Kidney capillary endothelial cell (primary cell): ENCODE data around the gene CREB3.

ENCODE experiments used
- DNase-seq: peaks from one replicate; pipeline ENCODE4 v3.0.0-alpha.2; 2018; ENCODE audit warnings: low spot score

The CREB3 gene

DNA sequence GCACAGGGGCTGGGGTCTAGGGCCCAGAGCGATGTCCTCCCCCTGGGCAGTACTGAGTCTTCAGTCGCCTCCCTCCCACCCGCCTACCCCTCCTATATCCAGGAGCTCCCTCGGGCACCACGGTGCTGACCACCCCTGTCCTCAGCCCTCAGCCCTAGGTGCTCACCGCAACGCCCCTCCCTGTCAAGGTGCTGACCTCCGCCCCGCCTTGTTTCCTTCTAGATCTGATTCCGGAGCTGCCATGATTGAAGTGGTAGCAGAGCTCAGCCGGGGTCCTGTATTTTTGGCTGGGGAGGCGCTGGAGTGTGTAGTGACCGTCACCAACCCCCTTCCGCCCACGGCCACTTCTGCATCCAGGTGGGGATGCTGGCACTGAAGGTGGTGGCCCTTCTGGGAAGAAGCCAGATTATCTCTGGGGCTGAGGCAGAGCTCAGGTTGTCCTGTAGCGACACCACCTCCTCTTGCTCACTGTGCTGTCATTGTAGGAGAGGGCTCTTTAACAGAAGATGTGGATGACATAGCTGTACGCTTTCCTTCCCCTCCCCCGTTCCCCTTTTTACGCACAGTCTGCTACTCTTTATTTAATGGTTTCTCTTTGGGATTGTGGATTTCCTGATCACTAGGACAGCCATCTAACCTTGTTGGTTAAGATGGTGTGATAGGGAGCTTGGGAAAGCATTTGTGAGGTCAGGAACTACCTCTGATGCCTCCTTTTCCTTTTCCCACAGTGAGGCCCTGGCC, 17.2 kb downstream of the CREB3 start:
- DNase-seq, result no peak

DNA sequence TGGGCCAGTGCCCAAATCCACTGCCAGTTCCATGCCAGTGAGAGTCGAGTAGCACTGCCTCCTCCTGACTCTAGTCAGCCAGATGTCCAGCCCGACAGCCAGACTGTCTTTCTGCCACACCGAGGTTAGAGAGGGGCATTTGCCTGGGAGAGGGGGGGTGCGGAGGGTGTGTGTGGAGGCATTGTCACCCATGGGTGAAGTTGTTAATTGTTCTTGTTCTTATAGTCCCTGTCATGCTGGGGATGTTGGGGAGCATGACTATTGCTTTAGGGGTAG, 17.7 kb downstream of the CREB3 start:
- DNase-seq, result no peak

- no peak for DNase-seq
Observed at GRCh38 chr9:35753466-35753865, 21.0 kb downstream of the CREB3 start.

GRCh38 chr9:35754264-35754663, 21.8 kb downstream of the CREB3 start, which contains the start of gene MSMP:
Gene MSMP, minus strand, starts transcription at chr9:35754276. Its CDS starts 147 bp downstream, at chr9:35754129.
- no peak for DNase-seq

DNA sequence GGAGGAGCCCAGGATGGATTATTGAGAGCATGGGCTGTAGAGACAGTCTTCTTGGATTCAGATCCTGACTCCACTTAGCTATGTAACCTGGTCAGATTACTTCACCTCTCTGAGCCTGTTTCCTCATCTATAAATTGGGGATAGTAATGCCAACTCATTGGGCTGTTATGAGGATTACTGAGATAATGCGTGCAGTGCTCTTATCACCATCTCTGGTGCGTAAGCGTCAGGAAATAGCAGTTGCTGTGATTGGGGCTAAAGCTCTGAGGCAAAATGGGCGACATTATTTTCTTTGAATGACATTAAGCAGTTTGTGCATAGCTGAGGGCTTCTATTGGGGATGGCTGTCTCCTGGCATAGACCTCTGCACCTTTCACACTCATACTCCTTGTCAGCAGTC, 22.6 kb downstream of the CREB3 start:
- DNase-seq, result no peak

DNA sequence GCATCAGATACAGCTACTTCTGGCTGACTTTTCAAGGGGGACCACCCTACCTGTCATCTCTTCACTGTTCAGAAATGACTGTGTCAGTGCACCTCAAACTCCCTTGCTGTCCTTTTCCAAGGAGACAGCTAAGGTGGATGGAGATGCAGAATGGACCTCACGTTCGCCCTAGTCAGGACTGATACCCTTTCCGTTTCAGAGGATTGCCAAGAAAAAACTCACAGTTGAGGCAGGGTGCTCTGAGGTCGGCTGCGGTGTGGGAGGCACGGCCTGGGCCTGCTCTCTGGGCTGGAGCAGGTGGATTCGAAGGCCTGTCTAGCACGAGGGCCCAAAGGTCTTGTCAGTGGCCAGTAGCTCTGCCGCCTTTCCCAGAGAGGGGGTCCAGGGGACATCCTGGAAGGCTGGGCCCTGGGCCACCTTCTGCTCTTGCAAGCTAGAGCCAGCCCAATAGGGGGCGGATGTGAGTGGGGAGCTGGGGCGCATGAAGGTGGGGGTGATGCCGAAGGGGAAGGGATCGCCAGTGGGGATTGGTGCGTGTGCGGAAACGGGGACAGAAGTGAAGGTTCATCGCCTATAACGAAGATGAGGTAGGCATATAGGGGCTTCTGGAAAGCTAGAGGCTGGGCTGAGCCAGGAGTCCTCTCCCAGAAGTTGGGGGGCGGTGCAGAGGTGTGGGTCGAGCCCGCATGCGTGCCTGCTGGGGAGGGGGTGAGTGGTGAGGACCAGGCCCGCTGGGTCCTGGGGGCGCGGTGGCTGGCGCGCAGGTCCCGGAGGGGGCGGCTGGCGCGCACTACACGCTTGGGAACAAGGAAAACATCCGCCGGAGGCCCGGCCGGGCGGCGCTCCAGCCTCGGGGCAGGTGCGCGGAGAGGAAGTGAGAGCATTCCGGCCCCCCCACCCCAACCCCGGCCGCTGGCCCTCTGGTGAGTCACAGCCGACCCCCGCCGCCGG, 24.1 kb downstream of the CREB3 start:
- DNase-seq, result peak; percentile 65

DNA sequence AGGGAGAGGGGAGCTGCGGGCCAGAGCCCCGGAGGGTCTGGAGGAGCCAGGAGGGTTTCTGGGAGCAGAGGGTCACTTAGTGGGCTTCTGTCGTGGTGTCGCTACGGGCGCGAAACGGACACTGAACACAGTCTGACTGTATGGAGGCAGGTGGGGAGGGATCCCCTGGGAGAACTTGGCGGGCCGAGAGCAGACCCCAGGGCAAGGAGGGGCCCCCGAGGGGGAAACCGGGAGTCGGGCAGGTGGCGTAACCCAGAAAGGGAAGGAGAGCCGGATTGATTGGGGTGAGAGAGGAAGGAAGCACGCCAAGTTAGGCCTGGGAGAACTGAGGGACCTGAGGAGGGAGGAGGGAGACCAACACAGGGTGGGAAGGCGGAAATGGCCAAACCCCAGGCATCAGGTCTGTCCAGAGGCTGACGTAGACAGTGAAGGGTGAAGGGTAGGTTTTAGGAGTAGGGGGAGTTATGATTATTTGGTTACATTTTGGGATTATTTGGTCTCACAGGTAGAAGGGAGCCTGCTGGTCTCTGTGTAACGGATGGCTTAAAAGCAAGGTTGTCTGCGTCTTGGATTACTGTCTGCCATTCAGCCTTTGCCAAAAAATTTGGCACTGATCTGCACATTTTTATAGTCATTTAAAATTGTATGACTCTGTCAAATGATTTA, 24.9 kb downstream of the CREB3 start:
- DNase-seq, result no peak

DNA sequence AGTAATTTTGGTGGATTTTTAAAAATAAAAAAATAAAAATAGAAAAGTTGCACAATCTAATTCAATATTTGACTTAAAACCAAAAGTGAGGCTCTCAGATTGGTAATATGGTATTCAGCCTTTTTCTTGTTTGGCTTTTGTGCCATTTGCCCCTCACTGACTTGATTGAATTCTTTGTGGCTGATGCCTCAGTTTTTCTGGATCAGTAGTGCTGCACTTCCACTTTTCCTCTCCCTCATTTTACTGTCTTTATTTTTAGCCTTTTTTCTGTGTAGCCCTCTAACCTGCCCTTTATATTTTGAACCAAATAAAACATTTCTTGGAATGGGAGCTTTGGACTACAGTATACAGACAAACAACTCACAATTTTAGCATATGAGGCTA, 25.4 kb downstream of the CREB3 start:
- no peak for DNase-seq

DNA sequence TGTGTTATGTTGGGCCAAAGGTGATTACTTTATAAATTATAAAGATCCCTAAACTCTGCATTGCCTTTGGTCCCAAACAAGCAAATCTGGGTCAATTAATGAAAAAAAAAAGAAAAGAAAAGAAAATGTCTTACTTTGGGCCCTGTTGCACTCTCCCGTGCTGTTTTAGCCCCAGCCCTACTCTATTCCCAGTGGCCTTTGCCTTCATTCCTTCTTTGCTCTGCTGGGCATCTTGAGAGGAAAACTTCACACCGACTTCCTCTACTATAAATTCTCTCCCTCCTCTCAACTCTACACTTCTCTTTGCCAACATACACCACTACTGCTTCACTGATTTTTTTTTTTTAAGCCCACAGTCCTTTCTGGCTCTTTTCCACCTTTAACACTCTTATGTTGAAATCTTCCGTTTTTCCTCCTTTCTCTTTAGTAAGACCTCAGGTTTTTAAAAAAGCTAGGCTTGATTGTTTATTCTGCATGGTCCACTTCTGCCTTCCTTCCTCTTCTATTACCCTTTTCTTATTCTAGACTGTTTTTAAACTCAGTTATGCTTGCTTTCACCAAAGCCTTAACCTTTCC, 26.1 kb downstream of the CREB3 start:
- no peak for DNase-seq

DNA sequence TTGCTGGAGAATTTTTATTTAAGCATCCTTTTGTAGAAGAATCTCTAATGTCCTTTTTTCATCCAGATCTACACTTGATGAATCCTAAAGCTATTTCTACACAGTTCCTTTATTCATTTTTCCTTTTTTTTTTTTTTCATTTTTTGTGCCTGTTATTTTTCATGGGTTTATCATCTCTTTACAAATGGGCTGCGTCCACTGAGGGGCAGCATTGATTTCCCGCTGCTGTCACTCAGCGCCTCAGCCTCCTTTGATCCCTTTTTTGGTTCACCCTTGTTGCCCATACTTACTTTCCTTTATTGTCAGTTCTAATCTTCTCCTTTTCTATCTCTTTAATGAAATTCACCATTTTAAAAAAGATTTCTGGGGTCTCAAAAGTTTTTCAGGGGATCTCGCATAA, 27.3 kb downstream of the CREB3 start:
- no peak for DNase-seq

- peak; percentile 63 for DNase-seq
Observed at GRCh38 chr9:35760651-35761050, 28.2 kb downstream of the CREB3 start.

DNA sequence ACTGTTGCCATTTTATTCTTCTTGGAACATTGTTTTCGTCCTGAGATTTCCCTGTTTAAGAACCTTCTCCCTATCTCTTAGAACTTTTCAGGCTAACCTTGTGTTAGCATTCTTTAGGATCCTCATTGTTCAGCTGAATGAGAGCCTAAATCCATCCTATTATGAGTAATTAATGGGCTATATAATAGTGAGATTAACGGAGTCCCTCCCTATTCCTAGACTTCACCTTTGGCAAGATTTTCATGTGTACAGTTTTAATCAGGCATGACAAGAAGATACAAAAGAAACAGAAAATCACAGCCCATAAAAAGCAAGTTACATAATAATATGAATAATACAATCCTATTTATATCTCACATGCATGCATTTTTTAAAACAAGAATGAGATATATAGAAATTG, 30.7 kb downstream of the CREB3 start:
- DNase-seq, result no peak

GRCh38 chr9:35763803-35764202, 31.3 kb downstream of the CREB3 start:
- no peak for DNase-seq

DNA sequence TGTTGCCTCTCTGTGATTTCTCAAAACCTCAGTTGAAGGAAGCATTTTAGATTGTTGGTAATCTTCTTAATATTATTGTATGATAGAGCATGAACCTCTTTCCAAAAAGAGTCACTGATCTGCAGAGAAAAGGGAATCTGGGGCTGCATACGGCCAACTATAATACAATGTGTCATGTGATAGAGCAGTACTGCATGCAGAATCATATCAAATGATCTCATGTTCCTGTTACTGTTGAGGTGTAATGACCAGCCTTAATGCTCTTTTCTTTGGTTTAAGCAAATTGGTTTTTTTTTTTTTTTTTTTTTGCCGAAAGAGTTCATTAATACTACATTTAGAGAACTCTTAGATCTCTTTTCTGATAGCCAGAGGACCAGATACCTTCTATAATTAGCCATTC, 34.5 kb downstream of the CREB3 start:
- DNase-seq, result no peak

- no peak for DNase-seq
Observed at GRCh38 chr9:35767458-35767857, 35.0 kb downstream of the CREB3 start.

DNA sequence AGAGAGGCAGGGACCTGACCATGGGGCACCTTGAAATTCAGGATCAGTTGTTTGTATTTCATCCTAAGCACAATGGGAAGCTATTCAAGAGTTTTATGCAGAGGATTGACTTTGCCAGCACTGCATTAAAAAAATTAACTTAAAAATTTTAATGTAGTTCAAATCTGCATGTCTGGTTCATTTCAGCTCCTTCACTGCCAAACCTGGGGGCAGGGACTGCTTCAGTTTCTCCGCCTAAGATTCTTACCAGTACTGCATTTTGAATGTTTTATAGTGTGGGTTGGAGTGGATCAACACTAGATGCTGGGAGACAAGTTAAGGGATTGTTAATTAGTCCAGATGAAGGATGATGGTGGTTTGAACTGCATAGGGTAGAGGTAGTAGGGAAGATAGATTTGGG, 37.3 kb downstream of the CREB3 start:
- DNase-seq, result no peak

DNA sequence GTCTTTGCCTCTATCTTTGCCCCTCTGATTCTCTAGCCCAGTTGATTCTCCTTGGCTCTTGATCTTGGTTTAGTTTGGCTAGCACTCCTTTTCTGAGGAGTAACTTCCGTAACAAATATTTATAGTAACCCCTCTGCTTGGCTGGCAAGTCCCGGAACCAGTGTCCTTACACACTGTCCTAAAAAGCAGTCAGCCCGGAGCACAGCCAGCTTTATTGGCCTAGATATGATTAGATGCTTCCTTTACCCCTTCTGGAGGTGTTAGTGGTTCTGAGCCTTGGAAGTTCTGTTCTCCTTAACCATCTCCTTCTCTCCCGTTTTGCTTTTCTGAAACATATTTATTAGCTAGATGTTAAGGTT, 38.6 kb downstream of the CREB3 start:
- no peak for DNase-seq

DNA sequence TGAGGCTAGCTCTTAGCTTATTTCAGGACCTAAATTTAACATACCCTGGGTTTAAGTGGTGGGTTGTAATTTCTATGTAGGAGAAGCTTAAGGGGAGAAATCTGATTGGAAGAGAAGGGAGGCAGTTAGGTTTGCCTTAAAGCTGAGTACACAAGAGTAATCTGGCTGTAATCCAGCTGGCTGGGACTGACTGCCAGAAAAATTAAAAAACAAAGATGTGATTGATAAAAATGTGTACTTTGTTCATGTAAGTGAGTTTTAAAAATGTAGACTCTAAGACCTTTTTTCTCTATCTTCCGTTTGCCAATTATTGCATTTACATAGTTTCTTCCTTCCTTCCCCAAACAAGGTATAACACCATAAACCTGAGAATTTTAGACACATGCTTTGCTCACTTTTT, 39.1 kb downstream of the CREB3 start:
- DNase-seq, result no peak

DNA sequence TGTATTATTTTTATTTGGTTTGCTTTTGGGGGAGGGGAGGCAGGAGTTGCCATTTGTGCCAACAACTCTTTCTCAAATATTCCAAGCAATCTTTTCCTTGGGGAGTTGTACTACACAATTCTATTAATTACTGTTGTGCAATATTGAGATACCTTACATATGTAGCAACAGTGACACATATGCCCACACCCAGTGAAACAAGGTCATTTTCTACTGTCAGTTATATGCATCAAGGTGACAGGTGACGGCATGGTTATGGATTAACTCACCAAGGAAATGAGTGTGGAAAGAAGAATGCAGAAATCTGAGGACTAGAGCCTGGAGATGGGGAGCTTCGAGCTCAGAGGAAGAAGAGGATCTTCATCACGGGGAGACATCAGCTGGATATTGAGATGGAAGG, 39.5 kb downstream of the CREB3 start:
- no peak for DNase-seq

DNA sequence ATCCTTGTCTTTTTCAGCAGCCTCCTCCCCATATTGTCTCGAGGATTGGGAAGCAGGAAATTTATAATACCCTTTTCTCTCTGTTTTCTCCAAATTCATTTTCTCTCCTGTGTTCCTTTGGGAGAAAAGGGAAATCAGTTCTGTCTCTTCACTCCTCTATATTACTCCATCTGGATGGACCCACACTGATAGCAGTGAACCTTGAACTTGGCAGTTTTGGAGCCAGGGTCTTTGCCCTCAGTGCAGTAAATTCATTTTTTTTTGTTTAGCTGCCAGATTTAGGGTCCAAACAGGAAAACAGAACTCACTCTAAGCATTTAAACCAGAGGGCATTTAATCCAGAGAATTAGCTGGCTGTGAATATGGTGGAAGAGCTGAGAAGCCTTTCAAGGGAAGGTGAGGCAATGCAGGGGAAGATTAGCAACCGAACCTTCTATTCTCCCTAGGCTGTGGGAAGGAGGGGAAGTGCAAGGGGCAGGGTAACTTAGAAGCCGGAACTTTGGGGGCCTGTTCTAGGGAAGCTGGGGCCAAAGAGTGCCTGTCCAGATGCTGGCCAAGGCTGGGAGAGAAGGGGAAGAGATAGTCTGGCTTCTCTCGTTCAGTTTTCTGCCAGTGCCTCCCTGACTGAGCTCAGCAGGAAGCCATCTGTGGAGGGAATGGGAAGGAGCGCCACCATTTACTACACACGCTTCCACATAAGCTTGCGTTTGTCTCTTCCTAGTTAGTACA, 42.6 kb downstream of the CREB3 start:
- DNase-seq, result no peak

DNA sequence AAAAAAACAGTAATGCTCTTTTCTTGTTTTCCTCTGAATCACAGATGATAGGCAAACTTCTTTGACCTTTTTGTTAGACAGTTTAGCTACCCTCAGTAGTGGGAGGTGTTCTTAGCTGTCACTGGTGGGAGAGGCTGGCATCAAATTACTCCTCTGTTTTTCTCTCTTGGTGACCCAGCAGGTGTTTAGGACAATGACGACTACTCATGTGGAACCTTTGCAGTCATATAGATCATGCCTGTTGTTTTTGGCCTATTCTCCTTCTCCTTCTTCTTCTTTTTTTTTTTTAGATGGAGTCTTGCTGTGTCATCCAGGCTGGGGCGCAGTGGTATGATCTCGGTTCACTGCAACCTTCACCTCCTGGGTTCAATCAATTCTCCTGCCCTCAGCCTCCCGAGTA, 43.6 kb downstream of the CREB3 start:
- DNase-seq, result no peak

DNA sequence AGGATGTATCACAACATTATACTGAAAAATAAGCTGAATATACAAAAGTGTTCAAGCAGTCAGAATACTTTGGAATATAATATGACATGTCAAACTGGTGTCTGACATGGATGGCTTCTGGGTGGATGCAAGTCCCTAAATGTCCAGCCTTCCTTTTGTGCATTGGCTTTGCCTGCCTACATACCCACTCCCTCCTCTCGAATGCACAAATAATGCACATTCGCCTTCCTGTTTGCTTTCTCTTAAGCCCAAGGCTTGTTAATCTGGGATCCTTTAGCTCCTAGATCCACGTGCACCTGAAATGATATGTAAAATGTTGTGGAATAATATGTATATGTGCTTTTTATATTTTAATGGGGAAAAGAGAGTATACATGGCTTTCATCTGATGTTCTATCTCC, 46.0 kb downstream of the CREB3 start:
- no peak for DNase-seq
